ENCODE data around the gene L3MBTL4. TPM values are rescaled to one million over a fixed set of nuclear protein-coding genes. Genes with fewer than 3 reads are reported as not detected.

Gene L3MBTL4
- total and polyA plus RNA-seq, 2 experiments from 2014 or later, result 4.1 to 14.1 TPM

DNA sequence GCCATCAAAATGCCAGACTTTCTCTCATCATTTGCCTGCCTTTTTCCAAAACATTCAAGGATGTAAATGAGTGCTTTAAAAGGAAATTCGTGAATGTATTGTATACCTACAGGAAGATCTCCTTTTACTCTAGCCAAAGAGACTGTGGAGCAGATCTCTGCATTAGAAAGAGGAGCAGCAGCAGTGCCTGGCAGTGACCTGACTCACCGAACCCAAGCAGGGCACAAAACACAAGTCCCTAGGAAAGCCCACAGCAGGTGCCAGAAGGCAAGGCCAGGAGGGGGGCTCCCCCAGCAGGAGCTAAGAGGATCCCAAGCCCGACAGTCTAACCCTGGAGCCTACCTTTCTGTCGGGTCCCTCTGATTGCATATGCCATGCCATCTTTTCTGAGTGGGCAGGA lies 47.9 kb downstream of the L3MBTL4 start:
- no peaks in the 10 kb centered on the region for H3K27me3 ChIP-seq
- no peak overlapping the region for H3K27ac ChIP-seq
- H3K4me2 ChIP-seq, result no peak overlapping the region
- WGBS (ENCODE audit: low lambda C conversion rate, missing lambda C conversion rate), result 68% methylated on average over 4 of the region's 4 CpGs
- no peak overlapping the region for H2AFZ ChIP-seq
- H3K9me3 ChIP-seq (ENCODE audit: low read depth), result no peaks in the 10 kb centered on the region
- H3K36me3 ChIP-seq (replicated peaks; ENCODE audit: insufficient read depth, low read depth), result no peaks in the 10 kb centered on the region
- peaks cover 3% of the 10 kb centered on the region for H3K79me2 ChIP-seq
- H4K20me1 ChIP-seq (ENCODE audit: insufficient read depth, poor library complexity, severe bottlenecking), result no peaks in the 10 kb centered on the region
- no peak overlapping the region for H3K4me3 ChIP-seq
- H3K4me1 ChIP-seq (ENCODE audit: insufficient read depth), result no peaks in the 10 kb centered on the region
- H3K9me2 ChIP-seq (replicated peaks; ENCODE audit: insufficient read depth), result no peaks in the 10 kb centered on the region
- no peak for TF ChIP-seq EZH2 (IDR thresholded peaks at IDR 0.05; ENCODE audit: borderline replicate concordance)
- no peak for TF ChIP-seq EZH2phosphoT487 (IDR thresholded peaks at IDR 0.05; ENCODE audit: low read depth, severe bottlenecking, unreplicated experiment)
- no peak for TF ChIP-seq CTCF (IDR thresholded peaks at IDR 0.05; ENCODE audit: poor library complexity)
- no peak for DNase-seq (ENCODE audit: low spot score)

GRCh38 chr18:6365385-6365784 lies 49.3 kb downstream of the L3MBTL4 start:
- TF ChIP-seq CTCF (IDR thresholded peaks at IDR 0.05; ENCODE audit: poor library complexity) (no peak), EZH2phosphoT487 (IDR thresholded peaks at IDR 0.05; ENCODE audit: low read depth, severe bottlenecking, unreplicated experiment) (no peak), EZH2 (IDR thresholded peaks at IDR 0.05; ENCODE audit: borderline replicate concordance) (no peak)
- no peaks in the 10 kb centered on the region for H3K9me2 ChIP-seq (replicated peaks; ENCODE audit: insufficient read depth)
- no peak overlapping the region for H3K27ac ChIP-seq
- H3K4me1 ChIP-seq (ENCODE audit: insufficient read depth), result no peaks in the 10 kb centered on the region
- H3K4me2 ChIP-seq, result no peak overlapping the region
- H3K4me3 ChIP-seq, result no peak overlapping the region
- H3K27me3 ChIP-seq, result no peaks in the 10 kb centered on the region
- H4K20me1 ChIP-seq (ENCODE audit: insufficient read depth, poor library complexity, severe bottlenecking), result no peaks in the 10 kb centered on the region
- no peak for DNase-seq (ENCODE audit: low spot score)
- H3K9me3 ChIP-seq (ENCODE audit: low read depth), result no peaks in the 10 kb centered on the region
- H3K36me3 ChIP-seq (replicated peaks; ENCODE audit: insufficient read depth, low read depth), result no peaks in the 10 kb centered on the region
- H2AFZ ChIP-seq, result no peak overlapping the region
- H3K79me2 ChIP-seq, result peaks cover 3% of the 10 kb centered on the region

DNA sequence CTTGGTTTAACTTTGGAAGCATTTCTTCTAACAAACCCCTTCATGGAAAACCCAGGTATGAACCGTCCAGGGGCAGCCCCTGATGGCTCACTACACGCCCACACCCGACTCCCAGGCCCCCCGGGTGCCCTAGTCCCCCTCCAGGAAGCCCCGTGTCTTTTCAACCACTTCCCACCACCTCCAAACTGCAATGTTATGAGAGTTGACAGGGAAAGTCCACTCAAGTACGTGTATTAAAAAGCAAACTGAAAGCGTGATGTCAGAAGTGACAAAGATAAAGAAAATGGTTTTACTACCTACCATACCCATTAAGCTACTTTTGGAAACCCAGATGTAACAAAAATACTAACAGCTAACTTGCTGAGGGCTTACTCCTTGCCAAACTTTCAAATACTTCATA lies 51.5 kb downstream of the L3MBTL4 start:
- H3K36me3 ChIP-seq (replicated peaks; ENCODE audit: insufficient read depth, low read depth), result no peaks in the 10 kb centered on the region
- no peak overlapping the region for H2AFZ ChIP-seq
- no peaks in the 10 kb centered on the region for H3K9me2 ChIP-seq (replicated peaks; ENCODE audit: insufficient read depth)
- no peaks in the 10 kb centered on the region for H3K27me3 ChIP-seq
- H3K9me3 ChIP-seq (ENCODE audit: low read depth), result no peaks in the 10 kb centered on the region
- H3K4me1 ChIP-seq (ENCODE audit: insufficient read depth), result no peaks in the 10 kb centered on the region
- no peak for DNase-seq (ENCODE audit: low spot score)
- H3K4me3 ChIP-seq, result no peak overlapping the region
- H3K79me2 ChIP-seq, result peaks cover 3% of the 10 kb centered on the region
- H3K4me2 ChIP-seq, result no peak overlapping the region
- H4K20me1 ChIP-seq (ENCODE audit: insufficient read depth, poor library complexity, severe bottlenecking), result no peaks in the 10 kb centered on the region
- WGBS (ENCODE audit: low lambda C conversion rate, missing lambda C conversion rate), result 84% methylated on average over 7 of the region's 7 CpGs
- H3K27ac ChIP-seq, result no peak overlapping the region
- TF ChIP-seq CTCF (IDR thresholded peaks at IDR 0.05; ENCODE audit: poor library complexity) (no peak), EZH2 (IDR thresholded peaks at IDR 0.05; ENCODE audit: borderline replicate concordance) (no peak), EZH2phosphoT487 (IDR thresholded peaks at IDR 0.05; ENCODE audit: low read depth, severe bottlenecking, unreplicated experiment) (no peak)

DNA sequence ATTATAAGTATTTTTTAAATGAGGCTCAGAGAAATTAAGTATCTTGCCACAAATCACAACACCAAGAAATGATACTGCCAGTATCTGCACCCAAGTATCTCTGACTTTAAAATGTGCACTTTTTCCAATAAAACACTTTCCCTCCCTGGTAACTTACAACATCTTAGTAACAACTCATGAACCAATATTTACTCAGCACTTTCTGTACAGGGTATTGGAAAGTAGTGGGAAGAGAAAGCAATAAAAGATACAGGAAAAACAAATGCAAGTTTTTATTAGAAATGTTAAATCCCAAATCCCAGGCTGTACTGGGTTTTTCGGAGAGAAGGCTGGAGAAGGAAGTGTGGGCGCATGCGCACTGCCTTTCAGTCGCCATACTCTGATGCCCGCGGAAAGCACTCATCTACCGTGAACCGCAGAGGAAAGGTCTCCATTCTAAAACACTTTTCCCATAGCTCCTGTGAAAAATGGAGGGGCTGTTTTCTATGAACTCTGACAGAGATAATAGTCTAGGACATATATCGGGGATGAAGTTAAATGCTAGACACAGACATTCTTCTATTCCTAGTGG lies 52.1 kb downstream of the L3MBTL4 start:
- Histone ChIP-seq H3K9me2 (replicated peaks; ENCODE audit: insufficient read depth) (no peaks in the 10 kb centered on the region), H3K4me3 (no peak overlapping the region), H3K9me3 (ENCODE audit: low read depth) (no peaks in the 10 kb centered on the region), H2AFZ (no peak overlapping the region), H3K27me3 (no peaks in the 10 kb centered on the region), H3K4me2 (no peak overlapping the region), H3K36me3 (replicated peaks; ENCODE audit: insufficient read depth, low read depth) (no peaks in the 10 kb centered on the region), H3K4me1 (ENCODE audit: insufficient read depth) (no peaks in the 10 kb centered on the region), H3K27ac (no peak overlapping the region), H4K20me1 (ENCODE audit: insufficient read depth, poor library complexity, severe bottlenecking) (no peaks in the 10 kb centered on the region), H3K79me2 (peaks cover 3% of the 10 kb centered on the region)
- WGBS (ENCODE audit: low lambda C conversion rate, missing lambda C conversion rate), result 95% methylated on average over 9 of the region's 9 CpGs
- DNase-seq (ENCODE audit: low spot score), result no peak
- TF ChIP-seq EZH2phosphoT487 (IDR thresholded peaks at IDR 0.05; ENCODE audit: low read depth, severe bottlenecking, unreplicated experiment) (no peak), EZH2 (IDR thresholded peaks at IDR 0.05; ENCODE audit: borderline replicate concordance) (no peak), CTCF (IDR thresholded peaks at IDR 0.05; ENCODE audit: poor library complexity) (no peak)

All from hepatocyte (in vitro differentiated cells).